COR-L47 (cell line): ENCODE data around the gene AXIN1.
A peak's percentile ranks its signal among the peaks of the same experiment; 100 is the strongest.
"Not testable (repeated sequence)": the region's sequence is repeated elsewhere in the genome, so short reads cannot be mapped to it uniquely, and the experiment has no call there.

ENCODE experiments used
- DNase-seq: peaks from one replicate; lab custom pipeline; 2025; lab: John Stamatoyannopoulos, UW

AXIN1 gene

DNA sequence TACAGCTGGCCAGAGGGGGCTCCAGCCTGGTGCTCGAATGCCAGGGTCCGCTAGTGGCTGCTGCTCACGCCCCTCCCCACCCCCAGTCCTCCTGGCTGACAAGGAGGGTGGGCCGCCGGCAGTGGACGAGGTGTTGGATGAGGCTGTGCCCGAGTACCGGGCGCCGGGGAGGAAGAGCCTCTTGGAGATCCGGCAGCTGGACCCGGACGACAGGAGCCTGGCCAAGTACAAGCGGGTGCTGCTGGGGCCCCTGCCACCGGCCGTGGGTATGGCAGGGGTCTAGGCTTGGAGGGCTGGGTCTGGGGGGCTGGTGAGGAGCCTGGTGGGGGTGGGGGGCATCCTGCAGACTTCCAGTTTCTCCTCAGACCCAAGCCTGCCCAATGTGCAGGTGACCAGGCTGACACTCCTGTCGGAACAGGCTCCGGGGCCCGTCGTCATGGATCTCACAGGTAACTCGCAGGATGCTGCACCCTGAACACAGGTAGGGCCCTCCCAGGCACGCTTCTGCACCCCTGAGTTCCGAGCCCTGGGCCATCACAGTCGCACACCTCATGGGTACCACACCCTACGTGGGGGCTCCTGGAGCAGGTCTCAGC is 70.8 kb downstream of the AXIN1 start:
- DNase-seq = no peak

DNA sequence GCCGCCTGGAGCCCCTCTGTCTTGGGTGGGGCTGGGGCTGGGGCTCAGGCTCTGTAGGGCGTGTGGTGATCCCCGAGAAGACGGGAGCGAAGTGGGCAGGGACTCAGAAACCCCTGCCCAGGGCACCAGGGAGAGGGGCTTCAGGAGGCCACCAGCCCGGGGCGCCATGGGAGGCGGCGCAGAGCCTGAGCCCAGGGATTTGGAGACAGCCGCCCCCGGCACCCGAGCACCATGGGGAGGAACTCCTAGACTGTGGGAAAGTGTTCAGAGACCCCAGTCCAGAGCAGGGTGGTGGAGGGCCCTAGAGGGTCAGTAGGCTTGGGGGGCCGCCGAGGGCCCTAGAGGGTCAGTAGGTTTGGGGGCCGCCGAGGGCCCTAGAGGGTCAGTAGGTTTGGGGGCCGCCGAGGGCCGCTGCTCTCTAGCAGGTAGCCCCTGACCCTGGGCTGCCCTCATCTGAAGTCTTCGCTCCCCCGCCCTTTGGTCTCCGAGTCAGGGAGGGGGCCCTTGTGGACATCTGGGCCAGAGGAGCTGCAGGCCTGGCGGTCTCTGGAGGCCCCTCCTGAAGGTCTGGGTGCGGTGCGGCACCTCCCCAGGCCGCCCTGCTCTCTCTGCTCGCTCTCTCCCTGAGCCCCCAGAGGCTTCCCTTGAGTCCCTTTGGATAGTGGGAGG is 71.4 kb downstream of the AXIN1 start:
- DNase-seq = no peak

DNA sequence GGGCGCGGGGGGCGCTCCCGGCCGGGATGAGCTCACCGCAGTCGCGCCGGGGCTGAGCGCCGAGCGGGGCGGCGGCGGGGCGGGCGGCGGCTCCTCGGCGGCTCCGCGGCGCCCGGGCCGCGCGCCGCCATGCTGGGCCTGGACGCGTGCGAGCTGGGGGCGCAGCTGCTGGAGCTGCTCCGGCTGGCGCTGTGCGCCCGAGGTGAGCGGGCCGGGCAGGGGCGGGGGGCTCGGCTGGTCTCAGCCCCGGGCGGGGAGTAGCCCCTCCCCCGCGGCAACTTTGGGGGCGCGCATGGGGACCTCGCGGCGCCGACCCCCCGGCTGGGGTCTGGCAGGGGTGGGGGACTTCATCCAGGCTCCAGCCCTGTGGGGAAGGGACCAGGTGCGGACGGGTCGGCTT is 72.0 kb downstream of the AXIN1 start, which contains the start of gene ARHGDIG:
Gene ARHGDIG (plus strand): TSS at position 40 of the 400 bp plus-strand sequence. CDS start 90 bp downstream, at position 130.
- no peak for DNase-seq

DNA sequence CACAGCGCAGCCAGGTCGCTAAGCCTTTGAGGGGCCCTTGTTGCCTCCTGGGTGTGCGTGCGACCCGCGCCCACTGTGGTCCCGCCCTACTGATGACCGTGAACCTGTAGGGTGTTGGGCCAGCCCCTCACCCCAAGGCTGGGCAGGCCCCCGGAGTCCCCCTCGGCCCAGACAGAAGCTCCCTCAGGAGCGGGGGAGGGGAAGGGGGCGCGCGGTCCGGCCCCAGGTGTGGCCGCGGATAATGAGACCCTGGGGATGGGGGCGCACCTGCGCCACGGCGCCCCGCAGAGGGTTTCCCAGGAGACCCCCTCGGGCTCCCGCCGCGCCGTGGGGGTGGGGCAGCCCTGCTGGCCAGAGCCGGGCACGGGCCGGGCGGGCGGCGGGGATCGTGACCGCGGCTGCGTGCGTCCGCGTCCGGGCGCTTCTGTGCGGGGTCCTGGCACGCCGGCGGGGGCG is 72.5 kb downstream of the AXIN1 start:
- DNase-seq = no peak

GRCh38 chr16:279531-279930 is 73.0 kb downstream of the AXIN1 start:
- DNase-seq = no peak

GRCh38 chr16:278863-279366 is 73.6 kb downstream of the AXIN1 start:
- DNase-seq = peak; percentile 35

GRCh38 chr16:276426-277077 is 76.0 kb downstream of the AXIN1 start:
- no peak for DNase-seq

GRCh38 chr16:275786-276232 is 76.7 kb downstream of the AXIN1 start, which contains the start of gene RGS11:
Gene RGS11 (minus strand): TSS chr16:275944. CDS start chr16:275911, 33 bp downstream.
- DNase-seq = no peak

GRCh38 chr16:275041-275641 is 77.4 kb downstream of the AXIN1 start:
- no peak for DNase-seq

GRCh38 chr16:273547-274421 is 78.7 kb downstream of the AXIN1 start:
- no peak for DNase-seq

- DNase-seq = no peak
These were observed 79.6 kb downstream of the AXIN1 start for GRCh38 chr16:272633-273546.

- DNase-seq = no peak
These were observed 81.9 kb downstream of the AXIN1 start for GRCh38 chr16:270381-271255.

GRCh38 chr16:269061-269796 is 83.3 kb downstream of the AXIN1 start:
- no peak for DNase-seq

GRCh38 chr16:268141-269053 is 84.1 kb downstream of the AXIN1 start:
- DNase-seq = peak; percentile 87

DNA sequence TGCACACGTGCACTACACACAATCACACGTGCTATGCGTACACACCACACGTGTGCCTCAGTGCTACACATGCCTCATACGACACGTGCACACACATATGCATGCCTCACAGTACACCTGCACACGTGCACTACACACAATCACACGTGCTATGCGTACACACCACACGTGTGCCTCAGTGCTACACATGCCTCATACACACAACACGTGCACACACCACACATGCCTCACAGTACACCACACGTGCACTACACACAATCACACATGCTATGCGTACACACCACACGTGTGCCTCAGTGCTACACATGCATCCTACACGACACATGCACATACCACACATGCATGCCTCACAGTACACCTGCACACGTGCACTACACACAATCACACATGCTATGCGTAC is 85.0 kb downstream of the AXIN1 start:
- DNase-seq = not testable (repeated sequence)

DNA sequence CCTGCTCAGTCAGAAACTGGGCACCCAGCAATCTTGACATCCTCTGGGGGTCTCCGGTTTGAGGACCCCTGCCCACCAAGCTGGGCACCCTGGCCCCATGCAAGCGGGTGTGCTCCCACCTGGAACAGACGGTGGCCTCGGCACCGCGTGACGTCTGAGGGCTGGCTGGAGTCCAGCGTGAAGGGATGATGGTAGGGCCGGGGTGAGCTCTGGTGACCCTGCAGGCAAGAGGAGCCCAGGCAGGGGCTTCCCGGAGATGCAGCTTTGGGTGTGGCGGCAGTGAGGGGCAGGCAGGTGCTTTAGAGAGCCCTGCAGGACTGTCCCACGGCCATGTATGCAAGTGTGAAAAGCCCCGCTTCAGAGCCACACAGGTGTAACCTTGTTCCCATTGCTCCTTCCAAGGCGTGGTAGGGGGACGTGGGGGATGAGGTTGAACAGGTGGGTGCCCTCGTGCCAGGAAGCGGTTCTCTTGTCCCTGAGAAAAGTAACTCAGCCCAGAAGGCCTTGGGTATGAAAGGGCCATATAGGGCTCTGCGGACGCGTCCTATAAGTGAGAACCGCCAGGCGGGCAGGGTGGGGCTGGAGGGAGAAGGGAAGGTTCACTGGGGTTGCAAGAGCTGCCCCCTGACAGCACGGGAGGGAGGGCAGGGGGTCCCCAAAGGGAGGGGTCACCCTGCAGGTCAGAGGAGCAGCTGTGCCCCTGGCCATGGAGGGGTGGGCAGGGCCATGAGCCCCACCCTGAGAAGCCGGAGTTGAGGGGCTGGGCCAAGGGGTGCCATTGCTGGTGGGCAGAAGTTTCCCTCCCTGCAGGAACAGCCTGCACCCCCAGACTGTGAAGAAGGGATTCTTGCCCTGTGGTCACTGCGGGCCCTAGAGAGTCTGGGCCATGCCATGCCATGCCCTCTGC is 86.0 kb downstream of the AXIN1 start:
- no peak for DNase-seq
